Neural crest cell (in vitro differentiated cells): ENCODE measurements around the gene NPEPPS. TPM values are rescaled to one million over a fixed set of nuclear protein-coding genes. Genes with fewer than 3 reads are reported as not detected.
"Not testable (repeated sequence)": the region's sequence is repeated elsewhere in the genome, so short reads cannot be mapped to it uniquely, and the experiment has no call there.

Experiments used
- DNase-seq: peaks from one replicate; pipeline ENCODE4 v3.0.0; 2021; ENCODE audit warnings: low read depth, mixed read lengths, low spot score
- H3K27ac Mint-ChIP-seq: one replicate; pipeline ENCODE4 v1.8.0; 2021; ENCODE audit warnings: mild to moderate bottlenecking, mixed read lengths; ENCODE audit not compliant: unreplicated experiment
- H3K27me3 Mint-ChIP-seq: 2 replicates; pipeline ENCODE4 v1.8.0; 2021; ENCODE audit warnings: low read depth, mild to moderate bottlenecking, mixed read lengths
- H3K36me3 Mint-ChIP-seq: 2 replicates; pipeline ENCODE4 v1.8.0; 2021; ENCODE audit warnings: low read depth, mild to moderate bottlenecking, mixed read lengths
- H3K4me1 Mint-ChIP-seq: 2 replicates; pipeline ENCODE4 v1.8.0; 2021; ENCODE audit warnings: mixed read lengths
- H3K4me3 Mint-ChIP-seq: one replicate; pipeline ENCODE4 v1.8.0; 2021; ENCODE audit warnings: mild to moderate bottlenecking, mixed read lengths
- H3K9me3 Mint-ChIP-seq: 2 replicates; pipeline ENCODE4 v1.8.0; 2021; ENCODE audit warnings: mixed read lengths
- total RNA-seq: library from RNA; stranded (reverse); gene quantifications from 2 replicates; pipeline ENCODE4 v1.2.1, GENCODE V29; 2021

NPEPPS gene
- total RNA-seq, 1 donor from 2014 or later: 136 TPM

GRCh38 chr17:47521434-47521833 lies 9.5 kb upstream of the NPEPPS start:
- not testable (repeated sequence) for H3K4me1 Mint-ChIP-seq, H3K27ac Mint-ChIP-seq, DNase-seq, H3K4me3 Mint-ChIP-seq, H3K36me3 Mint-ChIP-seq, H3K27me3 Mint-ChIP-seq, H3K9me3 Mint-ChIP-seq

- H3K4me3 Mint-ChIP-seq, H3K27me3 Mint-ChIP-seq, H3K9me3 Mint-ChIP-seq, DNase-seq, H3K27ac Mint-ChIP-seq, H3K36me3 Mint-ChIP-seq, H3K4me1 Mint-ChIP-seq: not testable (repeated sequence)
Measured at GRCh38 chr17:47522341-47522740, 8.6 kb upstream of the NPEPPS start.

GRCh38 chr17:47531233-47531820 lies 419 bp downstream of the NPEPPS start:
- not testable (repeated sequence) for H3K4me3 Mint-ChIP-seq, H3K27ac Mint-ChIP-seq, H3K36me3 Mint-ChIP-seq, H3K27me3 Mint-ChIP-seq, H3K9me3 Mint-ChIP-seq
- peak; percentile 18 for DNase-seq
- H3K4me1 Mint-ChIP-seq: peaks cover 17% of the 10 kb centered on the region

GRCh38 chr17:47539085-47539484 lies 8.2 kb downstream of the NPEPPS start:
- not testable (repeated sequence) for H3K36me3 Mint-ChIP-seq, DNase-seq, H3K4me1 Mint-ChIP-seq, H3K9me3 Mint-ChIP-seq, H3K4me3 Mint-ChIP-seq, H3K27me3 Mint-ChIP-seq, H3K27ac Mint-ChIP-seq

GRCh38 chr17:47541676-47542075 lies 10.8 kb downstream of the NPEPPS start:
- H3K9me3 Mint-ChIP-seq, DNase-seq, H3K27me3 Mint-ChIP-seq, H3K4me3 Mint-ChIP-seq, H3K36me3 Mint-ChIP-seq, H3K27ac Mint-ChIP-seq, H3K4me1 Mint-ChIP-seq: not testable (repeated sequence)

DNA sequence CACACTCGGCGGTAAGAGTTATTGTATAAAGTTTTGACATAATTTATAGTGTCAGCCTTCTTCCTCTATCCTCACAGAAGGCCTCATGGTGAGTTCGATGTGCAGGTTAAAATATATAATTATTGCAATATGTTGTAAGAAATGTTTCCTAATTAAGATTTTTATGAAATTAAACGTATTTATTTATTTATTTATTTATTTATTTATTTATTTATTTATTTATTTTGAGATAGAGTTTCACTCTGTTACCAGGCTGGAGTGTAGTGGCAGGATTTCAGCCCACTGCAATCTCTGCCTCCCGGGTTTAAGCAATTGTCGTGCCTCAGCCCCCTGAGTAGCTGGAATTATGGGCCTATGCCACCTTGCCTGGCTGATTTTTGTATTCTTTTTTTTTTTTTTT lies 13.4 kb downstream of the NPEPPS start:
- not testable (repeated sequence) for H3K4me3 Mint-ChIP-seq, H3K4me1 Mint-ChIP-seq, H3K36me3 Mint-ChIP-seq

GRCh38 chr17:47554733-47555132 lies 23.8 kb downstream of the NPEPPS start:
- not testable (repeated sequence) for H3K4me1 Mint-ChIP-seq, H3K4me3 Mint-ChIP-seq, DNase-seq, H3K36me3 Mint-ChIP-seq, H3K27me3 Mint-ChIP-seq, H3K9me3 Mint-ChIP-seq, H3K27ac Mint-ChIP-seq

More for the DNA sequence above, 13.4 kb downstream of the NPEPPS start:
- H3K9me3 Mint-ChIP-seq, H3K27ac Mint-ChIP-seq, DNase-seq, H3K27me3 Mint-ChIP-seq: not testable (repeated sequence)

GRCh38 chr17:47556108-47556507 lies 25.2 kb downstream of the NPEPPS start:
- H3K4me3 Mint-ChIP-seq, DNase-seq, H3K9me3 Mint-ChIP-seq, H3K36me3 Mint-ChIP-seq, H3K4me1 Mint-ChIP-seq, H3K27me3 Mint-ChIP-seq, H3K27ac Mint-ChIP-seq: not testable (repeated sequence)

DNA sequence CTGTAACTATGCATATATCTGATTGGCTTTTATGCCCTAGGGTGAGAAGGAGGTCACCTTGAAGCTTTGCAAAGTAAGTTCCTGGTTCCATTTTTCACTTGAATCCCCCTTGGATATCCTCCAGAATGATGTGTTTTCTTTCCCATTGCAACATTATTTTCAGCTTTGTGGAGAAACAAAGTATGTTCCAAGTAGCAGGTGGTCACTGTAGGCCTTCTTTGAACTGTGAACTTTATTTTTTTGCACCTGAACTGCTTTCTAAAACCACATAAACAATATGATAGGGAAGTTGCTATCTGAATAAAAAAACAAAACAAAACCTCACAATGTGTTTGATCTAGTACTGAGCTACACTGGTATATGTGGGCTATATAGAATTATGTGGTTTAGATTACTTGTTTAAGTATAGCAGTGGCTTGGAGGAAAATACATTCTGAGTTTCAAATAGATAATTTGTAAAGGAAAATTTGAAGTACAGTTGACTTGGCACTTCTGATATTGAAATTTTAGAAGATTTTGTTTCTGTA lies 29.7 kb downstream of the NPEPPS start:
- H3K4me1 Mint-ChIP-seq, H3K36me3 Mint-ChIP-seq: not testable (repeated sequence)

DNA sequence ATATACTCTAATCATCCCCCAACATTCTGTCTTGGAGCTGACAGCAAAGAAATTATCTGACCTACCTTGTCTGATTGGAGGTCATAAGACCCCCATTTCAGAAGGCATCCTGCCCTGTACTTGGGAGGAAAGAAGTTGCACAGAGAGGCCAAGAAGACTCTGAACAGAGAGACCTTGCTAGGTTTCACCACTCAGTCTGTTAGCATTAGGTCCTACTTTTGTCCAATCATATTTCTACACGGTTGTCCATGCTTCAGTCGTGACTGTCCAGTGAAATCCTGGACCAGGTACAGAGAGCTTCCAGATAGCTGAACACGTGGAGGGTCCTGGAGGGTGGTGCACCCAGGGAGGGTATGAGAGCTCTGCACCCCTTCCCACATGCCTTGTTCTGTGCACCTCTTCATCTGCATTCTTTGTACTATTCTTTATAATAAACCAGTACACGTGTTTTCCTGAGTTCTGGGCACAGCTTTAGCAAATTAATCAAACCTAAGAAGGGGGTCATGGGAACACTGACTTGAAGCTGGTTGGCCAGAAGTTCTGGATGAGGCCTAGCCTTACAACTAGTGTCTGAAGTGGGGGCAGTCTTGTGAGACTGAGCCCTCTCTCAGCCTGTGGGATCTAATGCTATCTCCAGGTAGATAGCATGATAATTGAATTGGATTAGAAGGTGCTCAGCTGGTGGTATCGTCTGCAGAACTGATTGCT lies 30.9 kb downstream of the NPEPPS start:
- H3K9me3 Mint-ChIP-seq, H3K27me3 Mint-ChIP-seq, H3K36me3 Mint-ChIP-seq, H3K4me1 Mint-ChIP-seq, DNase-seq, H3K4me3 Mint-ChIP-seq: not testable (repeated sequence)
- H3K27ac Mint-ChIP-seq: peak overlapping the region; percentile 35

More for the DNA sequence above, 29.7 kb downstream of the NPEPPS start:
- H3K4me3 Mint-ChIP-seq, DNase-seq, H3K27ac Mint-ChIP-seq, H3K9me3 Mint-ChIP-seq, H3K27me3 Mint-ChIP-seq: not testable (repeated sequence)

GRCh38 chr17:47562406-47562705 lies 31.4 kb downstream of the NPEPPS start:
- not testable (repeated sequence) for H3K27ac Mint-ChIP-seq, H3K27me3 Mint-ChIP-seq, H3K4me3 Mint-ChIP-seq, DNase-seq, H3K9me3 Mint-ChIP-seq, H3K4me1 Mint-ChIP-seq, H3K36me3 Mint-ChIP-seq

DNA sequence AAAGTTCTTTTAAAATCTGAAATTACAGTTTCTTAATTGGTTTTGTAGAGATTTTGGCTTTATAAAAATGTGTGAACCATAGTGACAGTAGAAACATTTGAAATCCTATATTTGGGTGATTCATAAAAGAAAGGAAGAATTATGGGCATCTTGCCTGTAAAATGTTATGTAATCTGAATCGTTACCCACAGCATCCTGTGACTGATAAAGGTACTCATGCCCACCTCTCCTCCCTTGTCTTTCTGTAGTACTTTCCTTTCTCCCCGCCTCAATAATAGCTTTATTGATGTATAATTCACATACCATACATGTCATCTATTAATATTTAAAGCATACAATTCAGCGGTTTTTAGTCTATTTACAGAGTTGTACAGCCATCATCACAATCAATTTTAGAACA lies 36.4 kb downstream of the NPEPPS start:
- H3K4me3 Mint-ChIP-seq, DNase-seq, H3K9me3 Mint-ChIP-seq, H3K4me1 Mint-ChIP-seq, H3K36me3 Mint-ChIP-seq, H3K27me3 Mint-ChIP-seq, H3K27ac Mint-ChIP-seq: not testable (repeated sequence)

- not testable (repeated sequence) for H3K9me3 Mint-ChIP-seq, H3K27me3 Mint-ChIP-seq, H3K36me3 Mint-ChIP-seq, H3K27ac Mint-ChIP-seq, DNase-seq, H3K4me3 Mint-ChIP-seq, H3K4me1 Mint-ChIP-seq
Measured at GRCh38 chr17:47572561-47572960, 41.7 kb downstream of the NPEPPS start.

GRCh38 chr17:47582416-47582815 lies 51.5 kb downstream of the NPEPPS start:
- DNase-seq, H3K27ac Mint-ChIP-seq, H3K4me3 Mint-ChIP-seq, H3K4me1 Mint-ChIP-seq, H3K9me3 Mint-ChIP-seq, H3K27me3 Mint-ChIP-seq, H3K36me3 Mint-ChIP-seq: not testable (repeated sequence)
